HG02798 (cell line): Measurements from ENCODE around the gene SUFU.
A peak's percentile ranks its signal among the peaks of the same experiment; 100 is the strongest.
"Not testable (repeated sequence)": the region's sequence is repeated elsewhere in the genome, so short reads cannot be mapped to it uniquely, and the experiment has no call there.

Experiments used
- ATAC-seq: cut with Tn5 transposase; IDR thresholded peaks from one replicate; pipeline ENCODE4 v1.9.1; 2021; ENCODE audit warnings: mild to moderate bottlenecking; ENCODE audit not compliant: unreplicated experiment, poor library complexity

Gene SUFU

GRCh38 chr10:102508506-102508905, 4.7 kb downstream of the SUFU start:
- ATAC-seq = no peak

- ATAC-seq = no peak
Observed at GRCh38 chr10:102509387-102509786, 5.6 kb downstream of the SUFU start.

GRCh38 chr10:102511583-102512274, 8.0 kb downstream of the SUFU start:
- ATAC-seq = peak; percentile 81

- no peak for ATAC-seq
Observed at GRCh38 chr10:102514487-102515311, 10.9 kb downstream of the SUFU start.

- no peak for ATAC-seq
Observed at GRCh38 chr10:102515724-102516123, 12.0 kb downstream of the SUFU start.

GRCh38 chr10:102517553-102517952, 13.8 kb downstream of the SUFU start:
- no peak for ATAC-seq

GRCh38 chr10:102519246-102519825, 15.6 kb downstream of the SUFU start:
- ATAC-seq = no peak

- no peak for ATAC-seq
Observed at GRCh38 chr10:102522874-102523249, 19.1 kb downstream of the SUFU start.

- ATAC-seq = no peak
Observed at GRCh38 chr10:102523250-102524029, 19.7 kb downstream of the SUFU start.

GRCh38 chr10:102524746-102525145, 21.0 kb downstream of the SUFU start:
- no peak for ATAC-seq

- no peak for ATAC-seq
Observed at GRCh38 chr10:102527546-102527945, 23.8 kb downstream of the SUFU start.

- no peak for ATAC-seq
Observed at GRCh38 chr10:102534333-102534732, 30.6 kb downstream of the SUFU start.

- ATAC-seq = not testable (repeated sequence)
Observed at GRCh38 chr10:102534966-102535365, 31.2 kb downstream of the SUFU start.

- no peak for ATAC-seq
Observed at GRCh38 chr10:102535481-102536147, 31.8 kb downstream of the SUFU start.

GRCh38 chr10:102537367-102537766, 33.6 kb downstream of the SUFU start:
- no peak for ATAC-seq

- no peak for ATAC-seq
Observed at GRCh38 chr10:102537948-102538347, 34.2 kb downstream of the SUFU start.

- ATAC-seq = no peak
Observed at GRCh38 chr10:102538811-102539210, 35.0 kb downstream of the SUFU start.

GRCh38 chr10:102540023-102540422, 36.3 kb downstream of the SUFU start:
- ATAC-seq = no peak

GRCh38 chr10:102542800-102543418, 39.1 kb downstream of the SUFU start:
- no peak for ATAC-seq
